Measurements from ENCODE around the gene RBM5. TPM values are rescaled to one million over a fixed set of nuclear protein-coding genes. Genes with fewer than 3 reads are reported as not detected.

RBM5 gene
- polyA plus RNA-seq, 5 donors, result 347 to 542 (median 418) TPM

GRCh38 chr3:50120364-50121071 is 31.8 kb downstream of the RBM5 start:
- DNase-seq, result no peak

GRCh38 chr3:50121072-50122032 is 32.6 kb downstream of the RBM5 start:
- peak; percentile 68 to 79 for DNase-seq

- DNase-seq, result no peak
Measured at GRCh38 chr3:50122071-50122470, 33.4 kb downstream of the RBM5 start.

- DNase-seq, result no peak
Measured at GRCh38 chr3:50122661-50123391, 34.1 kb downstream of the RBM5 start.

GRCh38 chr3:50123394-50124051 is 34.8 kb downstream of the RBM5 start:
- no peak for DNase-seq

GRCh38 chr3:50124052-50124799 is 35.5 kb downstream of the RBM5 start:
- no peak for DNase-seq

- DNase-seq, result no peak
Measured at GRCh38 chr3:50124800-50125178, 36.1 kb downstream of the RBM5 start.

GRCh38 chr3:50125541-50126286 is 37.0 kb downstream of the RBM5 start:
- no peak for DNase-seq

GRCh38 chr3:50126287-50127211 is 37.8 kb downstream of the RBM5 start:
- no peak for DNase-seq

GRCh38 chr3:50127251-50127691 is 38.6 kb downstream of the RBM5 start:
- DNase-seq, result no peak

- DNase-seq, result no peak
Measured at GRCh38 chr3:50128001-50128400, 39.3 kb downstream of the RBM5 start.

- no peak for DNase-seq
Measured at GRCh38 chr3:50130436-50130835, 41.7 kb downstream of the RBM5 start.

GRCh38 chr3:50132421-50133282 is 43.9 kb downstream of the RBM5 start:
- DNase-seq, result no peak

- no peak for DNase-seq
Measured at GRCh38 chr3:50133283-50133615, 44.5 kb downstream of the RBM5 start.

GRCh38 chr3:50134367-50134766 is 45.6 kb downstream of the RBM5 start:
- DNase-seq, result no peak

- DNase-seq, result no peak
Measured at GRCh38 chr3:50135964-50136363, 47.2 kb downstream of the RBM5 start.

GRCh38 chr3:50136714-50137405 is 48.1 kb downstream of the RBM5 start:
- DNase-seq, result no peak

All from right lung (tissue), 5 donors.